Mammary epithelial cell (primary cell): ENCODE results near the gene RELCH.

Experiments
- EZH2 ChIP-seq: IDR thresholded peaks from 2 replicates; pipeline ENCODE4 v1.6.1; 2012; ENCODE audit warnings: low read length, inconsistent platforms, borderline replicate concordance
- TF ChIP-seq, protein P1 (sequence below), 2 donors: IDR thresholded peaks in 1 of 2; conservative IDR thresholded peaks in 1 of 2; 2 replicates each; pipeline ENCODE4 v1.5.1; 2011 to 2012; ENCODE audit warnings: inconsistent platforms in 2 of 2, low read length in 2 of 2, mild to moderate bottlenecking in 2 of 2, control low read depth in 1 of 2, low read depth in 1 of 2; ENCODE audit not compliant: insufficient read depth in 1 of 2; ENCODE audit errors: extremely low read depth in 1 of 2

DNA sequence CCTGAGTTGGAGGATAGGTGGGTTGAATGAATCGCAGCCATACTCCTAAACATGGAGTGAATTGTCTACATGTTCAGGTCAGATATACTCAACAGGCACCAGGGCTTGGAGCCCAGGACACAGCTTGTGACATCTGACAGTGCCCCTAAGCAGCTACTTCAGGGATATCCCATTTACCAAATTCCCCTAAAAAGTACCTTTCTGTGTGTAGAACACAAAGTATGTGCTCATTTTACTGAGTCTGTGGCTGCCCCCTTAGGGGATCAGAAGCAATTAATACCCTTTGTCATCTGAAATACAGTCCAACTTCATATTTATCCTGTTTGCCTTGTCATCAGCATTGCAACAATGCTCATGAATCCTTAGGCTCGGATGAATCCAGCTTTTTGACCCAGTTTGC is 158.9 kb downstream of the RELCH start:
- TF ChIP-seq, protein P1, sequence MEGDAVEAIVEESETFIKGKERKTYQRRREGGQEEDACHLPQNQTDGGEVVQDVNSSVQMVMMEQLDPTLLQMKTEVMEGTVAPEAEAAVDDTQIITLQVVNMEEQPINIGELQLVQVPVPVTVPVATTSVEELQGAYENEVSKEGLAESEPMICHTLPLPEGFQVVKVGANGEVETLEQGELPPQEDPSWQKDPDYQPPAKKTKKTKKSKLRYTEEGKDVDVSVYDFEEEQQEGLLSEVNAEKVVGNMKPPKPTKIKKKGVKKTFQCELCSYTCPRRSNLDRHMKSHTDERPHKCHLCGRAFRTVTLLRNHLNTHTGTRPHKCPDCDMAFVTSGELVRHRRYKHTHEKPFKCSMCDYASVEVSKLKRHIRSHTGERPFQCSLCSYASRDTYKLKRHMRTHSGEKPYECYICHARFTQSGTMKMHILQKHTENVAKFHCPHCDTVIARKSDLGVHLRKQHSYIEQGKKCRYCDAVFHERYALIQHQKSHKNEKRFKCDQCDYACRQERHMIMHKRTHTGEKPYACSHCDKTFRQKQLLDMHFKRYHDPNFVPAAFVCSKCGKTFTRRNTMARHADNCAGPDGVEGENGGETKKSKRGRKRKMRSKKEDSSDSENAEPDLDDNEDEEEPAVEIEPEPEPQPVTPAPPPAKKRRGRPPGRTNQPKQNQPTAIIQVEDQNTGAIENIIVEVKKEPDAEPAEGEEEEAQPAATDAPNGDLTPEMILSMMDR (conservative IDR thresholded peaks at IDR 0.05 in 1 of 2, IDR thresholded peaks at IDR 0.05 in 1 of 2; ENCODE audit: extremely low read depth in 1 of 2, insufficient read depth in 1 of 2, low read depth in 1 of 2, low read length in 2 of 2): no peak
- TF ChIP-seq EZH2: no peak
